ENCODE measurements around the gene DPM3. TPM values are rescaled to one million over a fixed set of nuclear protein-coding genes. Genes with fewer than 3 reads are reported as not detected.
A peak's percentile ranks its signal among the peaks of the same experiment; 100 is the strongest.

The DPM3 gene
- total RNA-seq, 1 experiment from 2014 or later = 83.7 TPM

GRCh38 chr1:155117610-155118009 is 22.7 kb downstream of the DPM3 start:
- Histone ChIP-seq H4K20me1 (ENCODE audit: insufficient read depth) (no peaks in the 10 kb centered on the region), H2AFZ (no peak overlapping the region), H3K4me2 (peak overlapping the region; percentile 19; the same call in 1 of the 2 replicates), H3K79me2 (ENCODE audit: low read depth) (no peaks in the 10 kb centered on the region), H3K4me3 (no peak overlapping the region), H3F3A (ENCODE audit: insufficient read depth, low read depth) (peaks cover 5% of the 10 kb centered on the region; the same call in 1 of the 2 replicates), H3K4me1 (replicated peaks; ENCODE audit: insufficient read depth) (no peaks in the 10 kb centered on the region), H3K9me2 (ENCODE audit: insufficient read depth) (no peaks in the 10 kb centered on the region), H3K27ac (no peak overlapping the region), H3K36me3 (ENCODE audit: low read depth) (no peaks in the 10 kb centered on the region), H3K27me3 (ENCODE audit: insufficient read depth, low read depth) (no peaks in the 10 kb centered on the region), H3K9me3 (ENCODE audit: insufficient read depth, low read depth) (no peaks in the 10 kb centered on the region)
- POLR2A ChIA-PET (ENCODE audit: unreplicated experiment) = interaction anchor here (0.5 to 0.6 kb wide), 2 partner anchors 77 to 187 kb away, joined by 3 to 4 read pairs; no protein-coding TSS in a partner anchor
- CTCF ChIA-PET = no interaction called here
- no peak for TF ChIP-seq CTCF (conservative IDR thresholded peaks at IDR 0.05)
- no peak for TF ChIP-seq EZH2 (IDR thresholded peaks at IDR 0.05; ENCODE audit: low read depth)
- no TSS peak for BruUV-seq (replicated peaks)
- intact Hi-C loops (cut with micrococcal nuclease; ENCODE audit: unreplicated experiment) = no loop called here
- peak in 1 of 2 experiments; percentile 51 for DNase-seq

GRCh38 chr1:155116113-155116764 is 24.1 kb downstream of the DPM3 start:
- ChIA-PET CTCF (interaction anchor here (0.8 kb wide), 1 partner anchor 26 kb away, joined by 5 read pairs; no protein-coding TSS in a partner anchor), POLR2A (ENCODE audit: unreplicated experiment) (interaction anchor here (0.6 to 0.7 kb wide), 2 partner anchors 18 to 20 kb away, joined by 4 to 30 read pairs; no protein-coding TSS in a partner anchor)
- BruUV-seq (replicated peaks) = no TSS peak
- no peaks in the 10 kb centered on the region for H3K9me2 ChIP-seq (ENCODE audit: insufficient read depth)
- no peak for TF ChIP-seq EZH2 (IDR thresholded peaks at IDR 0.05; ENCODE audit: low read depth)
- no peak for TF ChIP-seq CTCF (conservative IDR thresholded peaks at IDR 0.05)
- no peaks in the 10 kb centered on the region for H3K4me1 ChIP-seq (replicated peaks; ENCODE audit: insufficient read depth)
- H3K4me3 ChIP-seq = no peak overlapping the region
- intact Hi-C loops (cut with micrococcal nuclease; ENCODE audit: unreplicated experiment) = no loop called here
- H3K4me2 ChIP-seq = no peak overlapping the region
- no peak overlapping the region for H3K27ac ChIP-seq
- no peak overlapping the region for H2AFZ ChIP-seq
- H3K9me3 ChIP-seq (ENCODE audit: insufficient read depth, low read depth) = no peaks in the 10 kb centered on the region
- H3K79me2 ChIP-seq (ENCODE audit: low read depth) = no peaks in the 10 kb centered on the region
- H3K27me3 ChIP-seq (ENCODE audit: insufficient read depth, low read depth) = no peaks in the 10 kb centered on the region
- H3F3A ChIP-seq (ENCODE audit: insufficient read depth, low read depth) = peaks cover 5% of the 10 kb centered on the region; the same call in 1 of the 2 replicates
- DNase-seq = no peak
- no peaks in the 10 kb centered on the region for H4K20me1 ChIP-seq (ENCODE audit: insufficient read depth)
- H3K36me3 ChIP-seq (ENCODE audit: low read depth) = no peaks in the 10 kb centered on the region

GRCh38 chr1:155113450-155113980 is 26.8 kb downstream of the DPM3 start:
- TF ChIP-seq EZH2 (IDR thresholded peaks at IDR 0.05; ENCODE audit: low read depth) = no peak
- no peak for TF ChIP-seq CTCF (conservative IDR thresholded peaks at IDR 0.05)
- BruUV-seq (replicated peaks) = no TSS peak
- no peak for DNase-seq
- Histone ChIP-seq H3K9me3 (ENCODE audit: insufficient read depth, low read depth) (no peaks in the 10 kb centered on the region), H3K79me2 (ENCODE audit: low read depth) (no peaks in the 10 kb centered on the region), H3F3A (ENCODE audit: insufficient read depth, low read depth) (no peaks in the 10 kb centered on the region), H4K20me1 (ENCODE audit: insufficient read depth) (no peaks in the 10 kb centered on the region), H3K4me3 (no peak overlapping the region), H2AFZ (no peak overlapping the region), H3K27ac (no peak overlapping the region), H3K36me3 (ENCODE audit: low read depth) (no peaks in the 10 kb centered on the region), H3K27me3 (ENCODE audit: insufficient read depth, low read depth) (no peaks in the 10 kb centered on the region), H3K4me2 (no peak overlapping the region), H3K4me1 (replicated peaks; ENCODE audit: insufficient read depth) (no peaks in the 10 kb centered on the region), H3K9me2 (ENCODE audit: insufficient read depth) (no peaks in the 10 kb centered on the region)
- CTCF ChIA-PET = no interaction called here
- intact Hi-C loops (cut with micrococcal nuclease; ENCODE audit: unreplicated experiment) = no loop called here
- POLR2A ChIA-PET (ENCODE audit: unreplicated experiment) = no interaction called here
